Erythroblast (primary cell): ENCODE data around the gene GBX2.

Source experiments
- GATA1 ChIP-seq: IDR thresholded peaks from 2 replicates; pipeline ENCODE4 v1.6.1; 2011; ENCODE audit warnings: low read depth, mild to moderate bottlenecking, control low read depth, low read length, moderate library complexity
- POLR2A ChIP-seq: IDR thresholded peaks from 2 replicates; pipeline ENCODE4 v1.6.1; 2011; ENCODE audit warnings: mild to moderate bottlenecking, low read length

- no peak for TF ChIP-seq POLR2A
- no peak for TF ChIP-seq GATA1
These were observed 5.9 kb downstream of the GBX2 start for GRCh38 chr2:236162031-236162845.
